Endothelial cell of umbilical vein (primary cell): Measurements from ENCODE around the gene AJUBA. TPM values are rescaled to one million over a fixed set of nuclear protein-coding genes. Genes with fewer than 3 reads are reported as not detected.
"Not testable (repeated sequence)": the region's sequence is repeated elsewhere in the genome, so short reads cannot be mapped to it uniquely, and the experiment has no call there.

Experiments used
- BruUV-seq: library from RNA; stranded (reverse); fragments of 400-500 nt; replicated peaks from 2 replicates; lab custom pipeline; 2021; lab: Mats Ljungman, UMichigan
- CTCF ChIA-PET: fragments of 300-600, 350-600 bp; sonication (Branson Sonifier 250); formaldehyde crosslinking; loops from one replicate; lab custom pipeline; 2021; ENCODE audit warnings: antibody characterized with exemption, inconsistent platforms; lab: Charles Lee
- POLR2A ChIA-PET: fragments of 300-600, 350-600 bp; sonication (Branson Sonifier 250); formaldehyde crosslinking; loops from one replicate; lab custom pipeline; 2021; ENCODE audit warnings: antibody characterized with exemption, inconsistent platforms; lab: Charles Lee
- DNase-seq: peaks from one replicate; pipeline ENCODE4 v3.0.0-alpha.2; 2011; ENCODE audit warnings: low read depth, low spot score
- FAIRE-seq: peaks from 2 replicates; lab custom pipeline; 2011; peaks lifted over from hg19 to GRCh38; lab: Jason Lieb, UNC
- H2AFZ ChIP-seq: 2 replicates; pipeline ENCODE4 v1.6.0; 2012; ENCODE audit warnings: low read depth, low read length, control low read depth, inconsistent platforms
- H3K27ac ChIP-seq: 2 replicates; pipeline ENCODE4 v1.5.1; 2011; ENCODE audit warnings: low read depth, mild to moderate bottlenecking, control low read depth, low read length, moderate library complexity; ENCODE audit not compliant: insufficient read depth
- H3K27me3 ChIP-seq, 2 experiments: 2 replicates each; pipeline versions ENCODE4 v1.6.0 to v1.6.1; 2011; ENCODE audit warnings: low read length in 2 of 2, mixed read lengths in 1 of 2; ENCODE audit not compliant: control insufficient read depth in 2 of 2, insufficient read depth in 2 of 2
- H3K36me3 ChIP-seq, 2 experiments: 2 replicates in 1 of 2; 3 replicates in 1 of 2; pipeline ENCODE4 v1.5.1; 2011; ENCODE audit warnings: low read length in 2 of 2, mild to moderate bottlenecking in 1 of 2, moderate library complexity in 1 of 2; ENCODE audit not compliant: control insufficient read depth in 2 of 2, insufficient read depth in 2 of 2; ENCODE audit errors: extremely low read depth in 1 of 2
- H3K4me1 ChIP-seq: 3 replicates; pipeline ENCODE4 v1.5.1; 2011; ENCODE audit warnings: mild to moderate bottlenecking, low read length; ENCODE audit not compliant: control insufficient read depth, insufficient read depth; ENCODE audit errors: extremely low read depth
- H3K4me2 ChIP-seq: 2 replicates; pipeline ENCODE4 v1.6.1; 2011; ENCODE audit warnings: low read length, control low read depth, mixed read lengths; ENCODE audit not compliant: insufficient read depth
- H3K4me3 ChIP-seq, 3 experiments: fragments of 200-600 bp in 1 of 3; sonication (generic), shearing (Covaris generic) in 1 of 3; replicated peaks in 1 of 3; 2 replicates each; pipeline ENCODE4 v1.5.1; 2011 to 2016; ENCODE audit warnings: control low read depth in 3 of 3, low read length in 3 of 3, mild to moderate bottlenecking in 2 of 3, inconsistent platforms in 1 of 3, low read depth in 1 of 3, moderate library complexity in 1 of 3; ENCODE audit not compliant: insufficient read depth in 1 of 3
- H3K79me2 ChIP-seq: 2 replicates; pipeline ENCODE4 v1.6.0; 2012; ENCODE audit warnings: low read length, inconsistent platforms; ENCODE audit not compliant: control insufficient read depth, insufficient read depth
- H3K9ac ChIP-seq: replicated peaks from 2 replicates; pipeline ENCODE3; 2011; ENCODE audit warnings: low read length, control low read depth; ENCODE audit not compliant: insufficient read depth; ENCODE audit errors: extremely low read depth
- H3K9me1 ChIP-seq: replicated peaks from 3 replicates; pipeline ENCODE4 v1.6.0; 2011; ENCODE audit warnings: mild to moderate bottlenecking, low read length; ENCODE audit not compliant: control insufficient read depth, insufficient read depth; ENCODE audit errors: extremely low read depth
- H3K9me3 ChIP-seq: replicated peaks from 2 replicates; pipeline ENCODE4 v1.5.1; 2012; ENCODE audit warnings: low read length, inconsistent platforms; ENCODE audit not compliant: control insufficient read depth, insufficient read depth
- H4K20me1 ChIP-seq: replicated peaks from 2 replicates; pipeline ENCODE3; 2011; ENCODE audit warnings: mild to moderate bottlenecking, low read length; ENCODE audit not compliant: control insufficient read depth, insufficient read depth; ENCODE audit errors: extremely low read depth
- EZH2 ChIP-seq: IDR thresholded peaks from 2 replicates; pipeline ENCODE4 v1.6.1; 2012; ENCODE audit warnings: borderline replicate concordance, low read depth, mild to moderate bottlenecking, moderate library complexity, low read length, inconsistent platforms; ENCODE audit not compliant: severe bottlenecking
- FOS ChIP-seq: IDR thresholded peaks from 2 replicates; pipeline ENCODE4 v1.6.1; 2011; ENCODE audit warnings: mild to moderate bottlenecking, low read length, moderate library complexity, borderline replicate concordance; ENCODE audit not compliant: insufficient read depth
- GATA2 ChIP-seq: IDR thresholded peaks from 2 replicates; pipeline ENCODE4 v1.7.0; 2011; ENCODE audit warnings: low read depth, mild to moderate bottlenecking, moderate library complexity, mixed read lengths, low read length; ENCODE audit not compliant: insufficient read length, insufficient read depth
- JUN ChIP-seq: IDR thresholded peaks from 2 replicates; pipeline ENCODE4 v1.6.1; 2011; ENCODE audit warnings: borderline replicate concordance, low read depth; ENCODE audit not compliant: insufficient read length, insufficient read depth
- MAX ChIP-seq: IDR thresholded peaks from 2 replicates; pipeline ENCODE4 v1.6.1; 2011; ENCODE audit not compliant: insufficient read depth, insufficient read length
- dilution Hi-C: fragments of 300-500 bp; cut with MboI; formaldehyde crosslinking; loops from one replicate; pipeline ENCODE4 v1.15.0; 2019; ENCODE audit warnings: low sequenced_read_pairs; ENCODE audit not compliant: extremely low pct_ligation_motif_present
- intact Hi-C: fragments of 100-400 bp; cut with micrococcal nuclease; formaldehyde crosslinking; loops from one replicate; pipeline ENCODE4 v1.10.0; 2022
- polyA plus RNA-seq, 4 experiments: library from polyadenylated mRNA; depleted of rRNA in 3 of 4; stranded (reverse) in 3 of 4; unstranded in 1 of 4; fragments of >200 nt; gene quantifications; 2 replicates each; pipeline versions ENCODE4 v1.2.1 to v1.2.3, GENCODE V29; 2011 to 2012; ENCODE audit warnings: missing spikeins in 1 of 4
- total RNA-seq: library from RNA; stranded (reverse); gene quantifications from 2 replicates; pipeline ENCODE4 v1.2.3, GENCODE V29; 2021

Gene AJUBA
- total and polyA plus RNA-seq, 2 donors (not counting 3 experiments of a cell fraction or from before 2014, with no cell fraction given), result 50.0 to 61.7 TPM

- Histone ChIP-seq H3K9me3 (no peaks in the 10 kb centered on the region), H3K9ac (peak overlapping the region; percentile 93), H4K20me1 (no peaks in the 10 kb centered on the region), H3K36me3 (no peaks in the 10 kb centered on the region), H3K4me3 (peak overlapping the region; percentile 38 to 78 (median 56)), H3K79me2 (no peaks in the 10 kb centered on the region), H3K9me1 (no peaks in the 10 kb centered on the region), H3K27me3 (no peaks in the 10 kb centered on the region), H2AFZ (peak overlapping the region; percentile 33), H3K27ac (peak overlapping the region; percentile 89), H3K4me2 (peak overlapping the region; percentile 93), H3K4me1 (peaks cover 29% of the 10 kb centered on the region)
- POLR2A ChIA-PET, result interaction anchor here (1.0 to 1.5 kb wide), 4 partner anchors 17 to 41 kb away, joined by 3 to 5 read pairs (median 4); no protein-coding TSS in a partner anchor
- dilution Hi-C loops, result no loop called here
- FAIRE-seq (no peak), DNase-seq (peak; percentile 45)
- intact Hi-C loops, result loop anchor here (2.0 kb wide), 3 partner anchors 23 to 41 kb away; partner anchors contain the start of genes AJUBA and PSMB5
- BruUV-seq, result no TSS peak
- CTCF ChIA-PET, result interaction anchor here (0.7 to 4.1 kb wide), 18 partner anchors 8 to 115 kb away, joined by 3 to 69 read pairs (median 6); partner anchors contain the start of genes ACIN1, AJUBA, C14orf119 and CDH24
- TF ChIP-seq MAX, result no peak
- TF ChIP-seq JUN, result no peak
- peak; percentile 7 for TF ChIP-seq GATA2
- TF ChIP-seq EZH2, result no peak
These were observed 23.8 kb upstream of the AJUBA start for GRCh38 chr14:23006188-23006534.

- Histone ChIP-seq H3K4me3 (no peak overlapping the region), H2AFZ (no peak overlapping the region), H3K4me2 (peak overlapping the region; percentile 93), H3K9me3 (no peaks in the 10 kb centered on the region), H3K9me1 (no peaks in the 10 kb centered on the region), H3K27ac (peak overlapping the region; percentile 89), H3K36me3 (no peaks in the 10 kb centered on the region), H3K9ac (peak overlapping the region; percentile 12), H3K79me2 (no peaks in the 10 kb centered on the region), H4K20me1 (no peaks in the 10 kb centered on the region), H3K27me3 (no peaks in the 10 kb centered on the region), H3K4me1 (peaks cover 29% of the 10 kb centered on the region)
- TF ChIP-seq GATA2, result no peak
- TF ChIP-seq FOS, result peak; percentile 23
- DNase-seq (no peak), FAIRE-seq (no peak)
- ChIA-PET POLR2A (interaction anchor here (1.1 to 1.3 kb wide), 2 partner anchors 23 to 35 kb away, joined by 4 read pairs; no protein-coding TSS in a partner anchor), CTCF (interaction anchor here (0.7 to 4.1 kb wide), 12 partner anchors 7 to 115 kb away, joined by 3 to 69 read pairs (median 7); partner anchors contain the start of genes AJUBA and CDH24)
- BruUV-seq, result no TSS peak
- intact Hi-C loops, result loop anchor here (2.0 kb wide), 3 partner anchors 23 to 41 kb away; partner anchors contain the start of genes AJUBA and PSMB5
- dilution Hi-C loops, result no loop called here
These were observed 23.3 kb upstream of the AJUBA start for GRCh38 chr14:23005451-23006187.

GRCh38 chr14:23004274-23004673, 21.9 kb upstream of the AJUBA start:
- H3K4me2 ChIP-seq, H4K20me1 ChIP-seq, H3K27me3 ChIP-seq, H3K79me2 ChIP-seq, FAIRE-seq, H3K36me3 ChIP-seq, H3K9ac ChIP-seq, H2AFZ ChIP-seq, H3K27ac ChIP-seq, DNase-seq, H3K9me1 ChIP-seq, H3K4me3 ChIP-seq, CTCF ChIA-PET, intact Hi-C loops, dilution Hi-C loops, POLR2A ChIA-PET, H3K9me3 ChIP-seq, BruUV-seq: not testable (repeated sequence)
- peaks cover 22% of the 10 kb centered on the region for H3K4me1 ChIP-seq
